Measurements from ENCODE around the gene THOP1.

THOP1 gene

DNA sequence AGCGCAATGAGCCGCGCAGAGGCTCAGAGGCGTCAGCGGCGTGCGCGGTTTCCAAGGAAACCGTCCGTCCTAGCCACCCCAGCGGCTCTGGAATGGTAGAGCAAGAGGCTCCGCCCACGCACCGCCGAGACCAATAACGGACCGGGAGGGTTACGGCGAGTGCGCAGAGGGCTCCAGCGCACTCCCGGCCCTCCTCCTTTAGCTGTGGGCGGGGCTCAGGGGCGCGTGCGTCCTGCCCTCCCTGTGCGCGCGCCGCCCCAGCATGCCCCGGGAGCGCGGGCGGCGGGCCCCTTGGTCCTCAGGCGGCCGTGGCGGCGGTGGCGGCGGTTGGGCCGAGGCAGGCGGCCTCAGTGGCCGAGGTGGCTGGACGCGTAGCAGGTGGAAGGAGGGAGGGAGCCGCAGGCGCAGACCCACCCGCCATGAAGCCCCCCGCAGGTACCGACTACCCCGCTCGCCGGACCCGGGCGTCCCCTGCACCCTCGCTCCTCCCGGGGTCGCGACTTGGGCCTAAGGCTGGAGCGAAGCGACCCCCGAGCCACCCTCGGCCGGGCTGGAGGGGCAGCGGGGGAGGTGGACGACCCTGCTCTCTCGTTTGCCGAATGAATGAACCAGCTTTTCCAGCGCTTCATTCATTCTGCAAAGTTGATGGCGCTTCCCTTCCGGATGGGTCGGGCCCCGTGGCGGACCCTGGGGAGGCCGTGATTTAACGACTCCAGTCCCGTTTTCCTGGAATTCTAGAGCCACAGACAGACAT lies at the start of gene THOP1:
Gene THOP1 (plus strand): TSS at position 260 of the 754 bp plus-strand sequence. CDS start 160 bp downstream, at position 420.
- H3K27me3 Mint-ChIP-seq: no peaks in the 10 kb centered on the region
- H3K4me3 Mint-ChIP-seq: peak within 1 kb of the TSS; percentile 92
- peak; percentile 98 for DNase-seq
- peaks cover 67% of the 10 kb centered on the region for H3K36me3 Mint-ChIP-seq (ENCODE audit: low read depth)
- peak within 1 kb of the TSS; percentile 88 for H3K27ac Mint-ChIP-seq
- peaks cover 3% of the 10 kb centered on the region for H3K9me3 Mint-ChIP-seq
- peaks cover 71% of the 10 kb centered on the region for H3K4me1 Mint-ChIP-seq (ENCODE audit: low read depth)

DNA sequence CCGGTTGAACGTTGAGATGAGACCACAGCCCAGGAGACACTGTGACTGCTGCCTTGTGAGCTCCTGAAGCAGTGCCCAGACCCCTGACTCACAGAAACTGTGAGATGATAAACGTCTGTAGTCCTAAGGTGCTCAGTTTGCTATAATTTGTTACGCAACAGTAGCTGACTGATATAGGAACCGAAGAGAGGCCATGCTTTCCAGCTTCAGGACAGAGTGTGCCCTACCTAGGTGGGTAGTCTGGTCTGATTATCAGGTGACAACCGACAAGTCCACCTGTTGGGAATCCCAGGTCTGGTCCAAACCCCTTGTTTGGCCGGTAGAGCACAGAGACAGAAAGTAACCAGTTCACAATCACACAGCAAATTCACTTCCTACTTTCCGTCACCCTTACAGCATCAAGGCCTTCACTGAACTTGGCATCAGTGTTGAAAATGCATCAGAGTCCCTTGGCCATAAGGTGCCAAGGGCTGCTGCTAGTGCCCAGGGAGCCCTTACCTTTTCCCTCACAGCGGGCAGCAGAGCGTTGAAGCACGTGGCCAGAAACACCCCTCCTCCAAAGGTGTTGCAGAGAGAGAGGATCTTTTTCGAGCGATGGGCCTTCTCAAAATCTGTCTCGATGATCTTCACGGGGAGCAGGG lies 48.6 kb upstream of the THOP1 start:
- H3K4me1 Mint-ChIP-seq (ENCODE audit: low read depth): peaks cover 25% of the 10 kb centered on the region
- H3K4me3 Mint-ChIP-seq: no peak overlapping the region
- H3K9me3 Mint-ChIP-seq: no peaks in the 10 kb centered on the region
- H3K27ac Mint-ChIP-seq: no peak overlapping the region
- no peak for DNase-seq
- H3K36me3 Mint-ChIP-seq (ENCODE audit: low read depth): peaks cover 63% of the 10 kb centered on the region
- H3K27me3 Mint-ChIP-seq: peaks cover 8% of the 10 kb centered on the region

- Mint-ChIP-seq H3K9me3 (no peaks in the 10 kb centered on the region), H3K27ac (peak within 1 kb of the TSS; percentile 88)
These were observed 45.5 kb upstream of the THOP1 start, which contains the start of gene SLC39A3 for GRCh38 chr19:2739602-2740313. TSS of gene SLC39A3 (minus strand) at chr19:2740017. CDS start at chr19:2737257, 2,760 bp downstream.

GRCh38 chr19:2740314-2740656 lies 45.0 kb upstream of the THOP1 start:
- H3K4me1 Mint-ChIP-seq (ENCODE audit: low read depth): peaks cover 25% of the 10 kb centered on the region
- peak overlapping the region; percentile 5 for H3K27ac Mint-ChIP-seq
- H3K4me3 Mint-ChIP-seq: peak overlapping the region; percentile 94

More at GRCh38 chr19:2739602-2740313, 45.5 kb upstream of the THOP1 start, which contains the start of gene SLC39A3:
- peaks cover 20% of the 10 kb centered on the region for H3K27me3 Mint-ChIP-seq
- peak; percentile 99 for DNase-seq
- peaks cover 41% of the 10 kb centered on the region for H3K36me3 Mint-ChIP-seq (ENCODE audit: low read depth)
- H3K4me3 Mint-ChIP-seq: peak within 1 kb of the TSS; percentile 94
- H3K4me1 Mint-ChIP-seq (ENCODE audit: low read depth): peaks cover 25% of the 10 kb centered on the region

DNA sequence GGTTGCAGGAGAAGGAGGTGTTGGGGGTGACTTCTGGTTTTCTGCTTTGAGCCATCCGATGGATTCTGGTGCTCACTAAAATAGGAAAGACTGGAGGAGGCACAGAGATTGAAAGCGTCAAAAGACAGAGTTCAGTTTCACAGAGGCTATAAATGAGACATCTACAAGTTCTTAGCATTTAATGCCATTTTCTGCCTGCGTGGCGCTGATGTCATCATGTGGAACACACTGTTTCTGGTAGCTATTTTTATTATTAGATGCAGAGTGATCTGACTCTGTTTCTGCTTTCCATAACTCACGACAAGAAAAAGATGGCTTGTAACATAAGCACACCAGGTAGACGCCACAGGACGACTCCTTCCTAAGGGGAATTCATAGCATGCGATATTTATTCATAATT lies 42.2 kb upstream of the THOP1 start:
- no peak for DNase-seq
- Mint-ChIP-seq H3K27ac (no peak overlapping the region), H3K27me3 (peaks cover 20% of the 10 kb centered on the region), H3K36me3 (ENCODE audit: low read depth) (peaks cover 11% of the 10 kb centered on the region), H3K4me3 (no peak overlapping the region), H3K9me3 (no peaks in the 10 kb centered on the region), H3K4me1 (ENCODE audit: low read depth) (peaks cover 14% of the 10 kb centered on the region)

More at GRCh38 chr19:2740314-2740656, 45.0 kb upstream of the THOP1 start:
- no peak for DNase-seq
- Mint-ChIP-seq H3K27me3 (peaks cover 20% of the 10 kb centered on the region), H3K36me3 (ENCODE audit: low read depth) (peaks cover 36% of the 10 kb centered on the region), H3K9me3 (no peaks in the 10 kb centered on the region)

GRCh38 chr19:2744113-2744512 lies 41.2 kb upstream of the THOP1 start:
- no peak for DNase-seq
- H3K36me3 Mint-ChIP-seq (ENCODE audit: low read depth): peaks cover 5% of the 10 kb centered on the region
- H3K9me3 Mint-ChIP-seq: no peaks in the 10 kb centered on the region
- no peak overlapping the region for H3K4me3 Mint-ChIP-seq
- H3K27ac Mint-ChIP-seq: no peak overlapping the region
- H3K4me1 Mint-ChIP-seq (ENCODE audit: low read depth): peaks cover 9% of the 10 kb centered on the region
- H3K27me3 Mint-ChIP-seq: peaks cover 20% of the 10 kb centered on the region

GRCh38 chr19:2747349-2747748 lies 38.0 kb upstream of the THOP1 start:
- no peak overlapping the region for H3K4me3 Mint-ChIP-seq
- DNase-seq: no peak
- H3K27ac Mint-ChIP-seq: no peak overlapping the region
- peaks cover 8% of the 10 kb centered on the region for H3K27me3 Mint-ChIP-seq
- H3K36me3 Mint-ChIP-seq (ENCODE audit: low read depth): no peaks in the 10 kb centered on the region
- H3K9me3 Mint-ChIP-seq: no peaks in the 10 kb centered on the region
- peaks cover 2% of the 10 kb centered on the region for H3K4me1 Mint-ChIP-seq (ENCODE audit: low read depth)

DNA sequence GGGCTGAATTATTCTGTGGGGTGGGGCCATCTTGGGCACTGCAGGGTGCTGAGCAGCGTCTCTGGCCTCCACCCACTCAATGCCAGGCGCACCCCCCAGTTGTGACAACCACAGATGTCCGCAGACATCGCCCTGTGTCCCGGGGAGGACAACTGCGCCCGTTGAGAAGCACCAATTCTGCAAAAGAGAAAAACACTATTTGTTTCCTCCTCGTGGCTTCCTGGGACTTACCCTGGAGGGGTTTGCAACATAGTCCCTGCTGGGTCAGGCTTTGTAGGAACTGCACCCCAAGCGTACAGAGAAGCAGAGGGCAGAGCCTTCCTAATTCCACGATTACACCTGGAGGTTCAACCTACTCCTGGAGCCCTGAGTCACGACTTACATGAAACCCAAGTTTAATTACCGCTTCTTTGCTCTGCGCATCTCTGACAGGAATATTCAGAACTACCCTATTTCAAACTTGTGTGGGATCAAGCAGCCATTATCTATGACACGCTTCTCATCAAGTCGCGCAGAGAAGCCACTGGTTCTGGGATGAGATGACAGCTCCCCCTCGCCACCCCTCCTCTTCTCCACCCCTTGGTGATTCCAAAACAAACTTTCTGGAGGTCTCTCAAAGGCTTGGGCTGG lies 34.4 kb upstream of the THOP1 start:
- no peaks in the 10 kb centered on the region for H3K27me3 Mint-ChIP-seq
- H3K27ac Mint-ChIP-seq: no peak overlapping the region
- H3K4me1 Mint-ChIP-seq (ENCODE audit: low read depth): peaks cover 11% of the 10 kb centered on the region
- no peak for DNase-seq
- H3K9me3 Mint-ChIP-seq: no peaks in the 10 kb centered on the region
- H3K36me3 Mint-ChIP-seq (ENCODE audit: low read depth): peaks cover 33% of the 10 kb centered on the region
- H3K4me3 Mint-ChIP-seq: no peak overlapping the region

GRCh38 chr19:2751438-2751830 lies 33.9 kb upstream of the THOP1 start:
- DNase-seq: no peak
- no peaks in the 10 kb centered on the region for H3K9me3 Mint-ChIP-seq
- H3K27me3 Mint-ChIP-seq: no peaks in the 10 kb centered on the region
- peaks cover 38% of the 10 kb centered on the region for H3K36me3 Mint-ChIP-seq (ENCODE audit: low read depth)
- no peak overlapping the region for H3K27ac Mint-ChIP-seq
- peaks cover 11% of the 10 kb centered on the region for H3K4me1 Mint-ChIP-seq (ENCODE audit: low read depth)
- no peak overlapping the region for H3K4me3 Mint-ChIP-seq

DNA sequence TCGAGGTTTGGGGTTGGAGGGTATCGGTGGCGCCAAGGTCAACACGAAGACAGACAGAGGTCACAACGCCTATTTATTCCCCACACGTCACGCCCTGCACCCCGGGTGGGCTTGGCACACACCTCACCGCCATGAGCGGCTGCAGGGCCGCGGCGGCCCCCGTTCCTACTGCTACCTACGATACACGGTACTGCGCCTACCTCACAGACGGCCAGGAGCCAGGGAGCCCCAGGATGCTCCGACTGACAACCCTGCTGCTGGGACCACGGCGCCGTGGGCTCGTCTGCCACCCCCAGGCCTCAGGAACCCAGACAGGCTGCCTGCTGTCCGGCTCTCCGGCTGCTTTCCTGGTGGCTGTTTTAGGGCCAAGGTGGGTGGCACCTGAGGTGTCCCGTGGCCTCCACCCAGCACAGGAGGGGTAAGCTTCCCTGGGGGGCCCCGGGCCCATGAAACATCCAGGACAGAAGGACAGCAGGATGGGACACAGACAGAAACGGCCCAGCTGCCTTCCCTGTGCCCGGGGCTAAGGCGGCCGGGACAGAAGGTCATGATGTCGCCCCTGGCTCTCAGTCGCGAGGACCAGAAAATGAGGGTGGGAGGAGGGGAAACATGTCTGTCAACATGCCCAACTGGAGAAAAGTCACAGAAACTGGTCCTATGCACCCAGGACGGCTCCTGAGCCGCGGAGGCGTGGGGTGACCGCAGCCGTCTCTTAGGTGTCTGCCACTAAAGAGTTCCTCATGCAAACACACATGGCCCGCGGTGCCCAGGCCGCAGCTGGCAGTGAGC lies 30.4 kb upstream of the THOP1 start:
- no peak overlapping the region for H3K27ac Mint-ChIP-seq
- H3K4me3 Mint-ChIP-seq: no peak overlapping the region
- peaks cover 69% of the 10 kb centered on the region for H3K36me3 Mint-ChIP-seq (ENCODE audit: low read depth)

GRCh38 chr19:2755448-2755705 lies 29.9 kb upstream of the THOP1 start:
- peaks cover 16% of the 10 kb centered on the region for H3K4me1 Mint-ChIP-seq (ENCODE audit: low read depth)
- no peak for DNase-seq
- H3K27me3 Mint-ChIP-seq: no peaks in the 10 kb centered on the region
- peaks cover 72% of the 10 kb centered on the region for H3K36me3 Mint-ChIP-seq (ENCODE audit: low read depth)
- no peaks in the 10 kb centered on the region for H3K9me3 Mint-ChIP-seq
- H3K27ac Mint-ChIP-seq: no peak overlapping the region
- H3K4me3 Mint-ChIP-seq: no peak overlapping the region

More for the DNA sequence above, 30.4 kb upstream of the THOP1 start:
- H3K9me3 Mint-ChIP-seq: no peaks in the 10 kb centered on the region
- H3K27me3 Mint-ChIP-seq: no peaks in the 10 kb centered on the region
- H3K4me1 Mint-ChIP-seq (ENCODE audit: low read depth): peaks cover 15% of the 10 kb centered on the region
- DNase-seq: no peak

- no peak for DNase-seq
- H3K27ac Mint-ChIP-seq: no peak overlapping the region
- peaks cover 75% of the 10 kb centered on the region for H3K36me3 Mint-ChIP-seq (ENCODE audit: low read depth)
- H3K4me1 Mint-ChIP-seq (ENCODE audit: low read depth): peaks cover 16% of the 10 kb centered on the region
- H3K27me3 Mint-ChIP-seq: no peaks in the 10 kb centered on the region
- no peaks in the 10 kb centered on the region for H3K9me3 Mint-ChIP-seq
- H3K4me3 Mint-ChIP-seq: no peak overlapping the region
These were observed 29.5 kb upstream of the THOP1 start for GRCh38 chr19:2755811-2756210.

- Mint-ChIP-seq H3K4me1 (ENCODE audit: low read depth) (peaks cover 16% of the 10 kb centered on the region), H3K27ac (no peak overlapping the region), H3K36me3 (ENCODE audit: low read depth) (peaks cover 81% of the 10 kb centered on the region), H3K27me3 (no peaks in the 10 kb centered on the region), H3K4me3 (no peak overlapping the region), H3K9me3 (no peaks in the 10 kb centered on the region)
- DNase-seq: no peak
These were observed 28.8 kb upstream of the THOP1 start for GRCh38 chr19:2756477-2756876.

Data from activated T-cell treated with anti-CD3 and anti-CD28 coated beads, Interleukin-2, amount 50 U/mL, for 24 hours (primary cell).